Endometrium (tissue), 2 donors: ENCODE results near the gene OMG.
"Not testable (repeated sequence)": the region's sequence is repeated elsewhere in the genome, so short reads cannot be mapped to it uniquely, and the experiment has no call there.

Source experiments
- FAIRE-seq: peaks from 2 replicates; lab custom pipeline; 2012; peaks lifted over from hg19 to GRCh38; lab: Jason Lieb, UNC
- donor health status: control.
- donor health status: control.

The OMG gene

GRCh38 chr17:31297090-31297489 lies at the start of gene OMG:
OMG (minus strand) TSS chr17:31297239; CDS start chr17:31296331, 908 bp downstream.
- no peak for FAIRE-seq

DNA sequence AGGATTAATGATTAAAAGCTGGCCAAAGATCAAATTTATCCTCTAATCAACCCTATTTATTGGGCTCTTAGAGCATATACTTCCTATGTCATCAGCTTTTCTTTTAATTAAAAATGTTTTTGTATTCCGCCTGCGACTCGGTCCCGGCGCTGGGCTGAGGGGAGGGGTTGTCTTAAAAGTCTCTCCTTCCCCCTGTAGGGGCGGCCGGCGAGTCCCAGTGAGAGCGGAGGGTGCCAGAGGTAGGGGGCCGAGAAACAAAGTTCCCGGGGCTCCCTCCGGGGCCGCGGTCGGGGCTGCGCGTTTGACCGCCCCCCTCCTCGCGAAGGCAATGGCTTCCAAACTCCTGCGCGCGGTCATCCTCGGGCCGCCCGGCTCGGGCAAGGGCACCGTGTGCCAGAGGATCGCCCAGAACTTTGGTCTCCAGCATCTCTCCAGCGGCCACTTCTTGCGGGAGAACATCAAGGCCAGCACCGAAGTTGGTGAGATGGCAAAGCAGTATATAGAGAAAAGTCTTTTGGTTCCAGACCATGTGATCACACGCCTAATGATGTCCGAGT lies 48.2 kb upstream of the OMG start:
- not testable (repeated sequence) for FAIRE-seq

DNA sequence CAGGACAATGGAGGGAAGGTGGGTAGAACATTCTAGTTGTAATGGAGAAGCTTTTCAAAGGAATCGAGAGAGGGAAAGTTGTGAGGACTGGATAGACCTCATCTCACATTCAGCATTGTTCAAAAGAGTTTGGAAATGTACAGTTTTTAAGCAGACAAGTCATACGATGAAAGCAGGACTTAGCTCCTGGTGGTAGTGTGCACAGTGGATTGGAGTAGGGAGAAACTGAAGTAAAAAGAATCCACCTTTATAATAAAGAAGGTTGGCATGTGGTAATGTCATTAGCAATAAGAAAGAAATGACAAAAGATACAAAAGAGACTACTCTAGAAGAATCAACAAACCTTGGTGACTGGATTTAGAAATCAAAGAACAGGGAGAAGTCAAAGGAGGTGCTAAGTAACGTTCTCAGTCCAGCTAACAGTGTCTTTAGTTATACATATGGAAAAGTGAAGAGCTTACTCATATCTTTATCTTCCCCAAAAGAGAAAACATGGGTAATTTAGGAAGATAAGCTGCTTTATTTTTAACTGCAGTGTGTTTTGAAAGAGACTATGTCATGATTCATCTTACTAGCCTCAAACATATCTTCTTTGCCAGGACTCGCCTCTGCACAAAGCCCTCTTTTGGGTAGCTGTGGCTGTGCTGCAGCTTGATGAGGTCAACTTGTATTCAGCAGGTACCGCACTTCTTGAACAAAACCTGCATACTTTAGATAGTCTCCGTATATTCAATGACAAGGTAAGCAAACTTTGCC lies 43.0 kb upstream of the OMG start:
- no peak for FAIRE-seq

DNA sequence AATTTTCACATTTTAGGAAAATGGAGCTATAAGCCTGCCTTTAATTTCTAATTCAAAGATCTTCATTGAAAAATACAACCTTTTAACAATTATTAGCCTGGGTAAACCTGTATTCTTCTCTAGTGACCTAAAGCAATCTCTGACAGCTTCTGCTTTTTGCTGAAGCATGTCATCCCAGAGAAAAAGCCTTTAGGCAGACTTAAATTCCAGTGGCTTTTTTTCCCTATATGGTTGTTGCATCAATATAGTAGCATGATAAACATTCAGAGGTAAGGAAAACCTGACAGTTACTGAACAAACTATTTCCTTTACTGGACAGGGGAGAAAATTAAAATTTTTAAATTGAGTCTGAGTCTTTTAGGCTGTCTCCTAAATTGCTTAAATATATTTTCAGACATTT lies 32.2 kb upstream of the OMG start:
- FAIRE-seq, result no peak

GRCh38 chr17:31328160-31328535 lies 31.1 kb upstream of the OMG start:
- FAIRE-seq, result no peak

DNA sequence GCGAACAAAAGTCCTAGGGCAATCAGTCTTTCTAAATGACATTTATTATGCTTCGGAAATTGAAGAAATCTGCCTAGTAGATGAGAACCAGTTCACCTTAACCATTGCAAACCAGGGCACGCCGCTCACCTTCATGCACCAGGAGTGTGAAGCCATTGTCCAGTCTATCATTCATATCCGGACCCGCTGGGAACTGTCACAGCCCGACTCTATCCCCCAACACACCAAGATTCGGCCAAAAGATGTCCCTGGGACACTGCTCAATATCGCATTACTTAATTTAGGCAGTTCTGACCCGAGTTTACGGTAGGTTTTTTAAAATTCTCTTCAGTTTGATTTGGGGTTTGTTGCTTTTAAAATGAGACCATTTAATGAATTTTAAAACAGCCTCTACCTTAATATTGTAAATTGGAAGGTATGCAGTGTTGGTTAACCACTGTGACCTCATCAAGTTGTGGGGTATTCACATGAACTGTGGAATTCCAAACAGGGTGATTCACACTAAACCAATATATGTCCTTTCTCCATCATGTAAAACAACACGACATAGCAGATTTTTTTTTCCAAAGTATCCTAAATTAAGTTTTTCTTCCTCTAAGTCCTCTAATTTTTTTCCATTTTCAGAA lies 30.6 kb upstream of the OMG start:
- FAIRE-seq, result no peak

DNA sequence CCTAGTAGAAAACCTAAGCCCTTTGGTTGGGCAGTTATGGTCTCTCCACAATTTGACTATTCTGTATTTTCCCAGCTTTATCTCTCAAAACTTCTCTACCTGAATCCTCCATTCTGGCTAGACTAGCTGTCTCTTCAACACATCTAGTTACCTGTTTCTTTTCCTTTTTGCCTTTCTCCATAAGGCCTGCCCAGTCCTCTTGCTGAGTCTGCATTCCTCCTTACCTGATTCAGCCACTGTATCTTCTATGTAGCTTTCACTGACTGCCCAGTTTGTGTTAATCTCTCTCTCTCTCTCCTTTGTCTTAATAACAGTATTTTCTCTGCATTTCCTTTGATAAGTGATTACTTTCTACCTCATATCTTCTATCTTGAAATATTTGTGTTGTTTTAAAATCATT lies 26.5 kb upstream of the OMG start:
- no peak for FAIRE-seq

DNA sequence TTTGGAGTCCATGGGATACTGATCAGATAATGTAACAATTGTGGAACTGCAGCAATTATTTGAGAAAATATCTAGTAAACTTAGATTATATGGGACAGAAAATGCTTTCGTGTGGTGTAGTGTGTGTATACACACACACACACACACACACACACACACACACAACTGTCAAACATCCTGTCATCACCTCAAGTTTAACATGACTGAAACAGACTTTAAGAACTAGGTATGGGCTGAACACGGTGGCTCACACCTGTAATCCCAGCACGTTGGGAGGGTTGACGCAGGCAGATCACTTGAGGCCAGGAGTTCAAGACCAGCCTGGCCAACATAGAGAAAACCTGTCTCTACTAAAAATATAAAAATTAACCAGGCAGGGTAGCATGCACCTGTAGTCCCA lies 24.9 kb upstream of the OMG start:
- FAIRE-seq, result no peak

- FAIRE-seq, result no peak
Measured at GRCh38 chr17:31321481-31321880, 24.4 kb upstream of the OMG start, which contains the start of gene EVI2A. EVI2A (minus strand) TSS chr17:31321622; CDS start chr17:31319013, 2,609 bp downstream.

GRCh38 chr17:31320791-31321190 lies 23.8 kb upstream of the OMG start:
- FAIRE-seq, result no peak

- no peak for FAIRE-seq
Measured at GRCh38 chr17:31320241-31320640, 23.2 kb upstream of the OMG start.

DNA sequence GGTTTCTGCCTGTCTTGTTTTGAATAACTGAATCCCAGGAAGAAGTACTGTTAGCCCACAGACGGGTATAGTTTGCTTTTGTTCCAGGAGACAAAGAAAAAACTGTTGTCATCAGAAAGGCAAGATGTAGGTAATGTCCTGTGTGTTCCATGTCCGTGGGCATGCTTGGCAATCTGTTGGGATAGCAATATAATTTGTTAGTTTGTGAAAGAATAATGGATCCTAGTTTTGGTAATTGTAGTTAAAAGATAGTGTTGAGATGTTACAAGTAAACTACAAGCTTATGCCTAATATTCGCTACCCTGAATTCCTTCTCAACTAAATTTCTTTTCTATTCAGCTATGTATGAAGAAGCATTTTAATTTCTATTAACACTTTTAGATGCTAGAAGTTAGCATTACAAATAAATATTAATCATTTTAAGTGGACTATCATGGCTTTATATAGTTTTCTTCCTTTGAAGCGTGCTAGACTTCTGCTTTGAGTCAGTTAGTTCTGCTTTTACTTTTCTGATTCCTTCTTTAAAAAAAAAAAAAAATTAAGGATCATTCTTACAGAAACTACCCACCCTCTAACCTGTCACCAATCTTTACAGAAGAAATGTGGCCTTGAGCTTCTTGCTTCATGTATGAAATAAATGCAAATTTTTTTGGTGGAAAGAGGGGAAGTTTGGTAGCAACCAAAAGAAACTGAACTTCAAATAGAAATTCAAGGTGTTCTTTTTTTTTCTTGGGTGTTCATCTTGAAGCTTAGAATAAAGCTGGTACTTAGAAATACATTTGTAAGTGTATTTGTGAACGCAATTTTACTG lies 22.0 kb upstream of the OMG start:
- no peak for FAIRE-seq

- FAIRE-seq, result no peak
Measured at GRCh38 chr17:31318298-31318801, 21.3 kb upstream of the OMG start.

GRCh38 chr17:31314782-31315100 lies 17.7 kb upstream of the OMG start:
- FAIRE-seq, result no peak

DNA sequence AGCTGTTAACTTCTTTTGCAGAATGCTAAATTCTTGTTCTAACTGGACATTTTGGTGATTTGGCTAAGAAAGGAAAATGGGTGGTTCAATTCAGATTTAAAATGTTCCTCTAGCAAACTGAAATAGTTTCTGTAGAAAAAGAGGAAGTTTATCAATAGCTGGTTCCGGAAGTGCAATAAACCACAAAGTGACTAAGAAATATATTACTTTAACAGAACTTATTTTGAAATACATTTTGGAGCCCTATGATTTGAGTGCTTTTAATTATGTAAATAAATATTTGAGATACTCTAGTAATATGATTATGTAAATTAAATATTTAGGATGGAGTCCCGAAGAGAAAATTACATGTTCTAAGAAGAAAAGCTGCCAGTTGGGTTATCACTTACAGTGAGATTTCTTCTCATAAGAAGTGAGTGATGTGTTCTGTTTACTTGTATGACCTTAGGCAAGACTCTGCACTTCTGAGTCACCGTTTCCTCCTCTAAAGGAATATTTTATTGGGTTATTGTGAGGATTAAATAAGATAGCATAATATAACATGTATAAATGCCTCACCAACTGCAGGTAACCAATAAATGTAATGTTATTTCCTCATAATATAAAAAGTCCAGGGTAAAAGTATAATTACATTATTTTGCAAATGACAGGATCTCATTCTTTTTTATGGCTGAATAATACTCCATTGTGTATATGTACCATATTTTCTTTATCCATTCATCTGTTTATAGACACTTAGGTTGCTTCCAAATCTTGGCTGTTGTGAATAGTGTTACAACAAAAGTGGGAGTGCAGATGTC lies 17.1 kb upstream of the OMG start, which contains the start of gene EVI2B:
EVI2B (minus strand) TSS at position 73 of the 800 bp plus-strand sequence. CDS start 8,445 bp downstream, outside the sequence.
- no peak for FAIRE-seq

- not testable (repeated sequence) for FAIRE-seq
Measured at GRCh38 chr17:31312223-31312622, 15.2 kb upstream of the OMG start.

DNA sequence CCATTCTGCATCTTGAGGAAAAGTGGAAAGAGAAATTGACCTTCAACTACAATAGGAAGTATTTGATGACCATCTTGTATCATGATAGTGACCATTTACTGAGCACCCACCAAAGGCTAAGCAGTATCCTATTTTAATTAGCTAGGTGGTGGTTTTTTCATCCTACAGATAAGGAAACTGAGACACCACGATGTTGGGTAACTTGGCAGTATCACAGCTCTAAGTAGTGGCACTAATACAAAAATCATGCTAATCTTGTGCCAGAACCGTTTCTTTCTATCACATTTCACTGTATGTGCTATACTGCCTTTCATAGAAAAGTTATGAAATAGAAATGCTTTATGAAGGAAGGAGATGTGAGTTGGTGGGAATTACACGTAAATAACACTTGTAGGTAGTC lies 14.5 kb upstream of the OMG start:
- FAIRE-seq, result no peak

GRCh38 chr17:31310886-31311285 lies 13.8 kb upstream of the OMG start:
- no peak for FAIRE-seq

- no peak for FAIRE-seq
Measured at GRCh38 chr17:31310260-31310659, 13.2 kb upstream of the OMG start.

DNA sequence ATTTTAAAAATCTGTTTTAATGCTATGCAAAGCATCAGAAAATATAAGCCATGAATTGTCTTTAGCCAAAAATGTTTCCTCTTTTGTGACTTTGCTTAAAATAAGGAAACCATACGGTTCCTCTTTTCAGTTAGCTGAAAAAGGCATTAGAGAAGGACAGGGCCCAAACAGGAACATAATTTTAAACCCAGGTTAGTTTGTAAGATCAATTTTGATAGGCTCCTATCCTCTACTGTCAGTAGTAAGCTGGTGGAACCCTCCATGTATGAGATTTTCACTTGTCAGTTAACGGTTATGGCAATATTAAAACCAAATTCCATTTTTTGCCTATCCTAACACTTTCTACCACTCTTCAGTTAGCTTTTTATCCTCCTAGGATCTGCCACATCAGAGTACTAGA lies 12.5 kb upstream of the OMG start:
- FAIRE-seq, result no peak
